ENCODE results near the gene RAD23B.

RAD23B gene

DNA sequence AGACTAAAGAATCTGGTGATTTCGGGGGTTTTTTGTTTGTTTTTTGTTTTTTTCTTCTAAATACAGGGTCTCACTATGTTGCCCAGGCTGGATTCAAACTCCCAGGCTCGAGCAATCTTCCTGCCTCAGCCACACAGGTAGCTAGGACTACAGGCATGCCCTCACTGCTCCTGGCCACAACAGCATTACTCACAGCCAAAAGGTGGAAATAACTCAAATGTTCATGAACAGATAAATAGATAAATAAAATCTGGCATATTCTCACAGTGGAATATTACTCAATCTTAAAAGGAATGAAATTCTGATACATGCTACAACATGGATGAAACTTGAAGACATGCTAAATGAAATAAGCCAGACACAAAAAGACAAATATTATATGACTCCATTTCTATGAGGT lies 19.8 kb upstream of the RAD23B start:
- Histone ChIP-seq H3K4me3 (replicated peaks; ENCODE audit: low read depth, low read length) (no peak overlapping the region), H3K36me3 (ENCODE audit: control insufficient read depth, insufficient read depth, low read length) (no peaks in the 10 kb centered on the region), H3K27me3 (replicated peaks; ENCODE audit: control insufficient read depth, insufficient read depth, low read length) (no peaks in the 10 kb centered on the region)
- DNase-seq (ENCODE audit: extremely low read depth, insufficient read length), result no peak
- TF ChIP-seq, protein P1, sequence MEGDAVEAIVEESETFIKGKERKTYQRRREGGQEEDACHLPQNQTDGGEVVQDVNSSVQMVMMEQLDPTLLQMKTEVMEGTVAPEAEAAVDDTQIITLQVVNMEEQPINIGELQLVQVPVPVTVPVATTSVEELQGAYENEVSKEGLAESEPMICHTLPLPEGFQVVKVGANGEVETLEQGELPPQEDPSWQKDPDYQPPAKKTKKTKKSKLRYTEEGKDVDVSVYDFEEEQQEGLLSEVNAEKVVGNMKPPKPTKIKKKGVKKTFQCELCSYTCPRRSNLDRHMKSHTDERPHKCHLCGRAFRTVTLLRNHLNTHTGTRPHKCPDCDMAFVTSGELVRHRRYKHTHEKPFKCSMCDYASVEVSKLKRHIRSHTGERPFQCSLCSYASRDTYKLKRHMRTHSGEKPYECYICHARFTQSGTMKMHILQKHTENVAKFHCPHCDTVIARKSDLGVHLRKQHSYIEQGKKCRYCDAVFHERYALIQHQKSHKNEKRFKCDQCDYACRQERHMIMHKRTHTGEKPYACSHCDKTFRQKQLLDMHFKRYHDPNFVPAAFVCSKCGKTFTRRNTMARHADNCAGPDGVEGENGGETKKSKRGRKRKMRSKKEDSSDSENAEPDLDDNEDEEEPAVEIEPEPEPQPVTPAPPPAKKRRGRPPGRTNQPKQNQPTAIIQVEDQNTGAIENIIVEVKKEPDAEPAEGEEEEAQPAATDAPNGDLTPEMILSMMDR (IDR thresholded peaks at IDR 0.05; ENCODE audit: insufficient read depth, low read length, poor library complexity, severe bottlenecking), result no peak

GRCh38 chr9:107266624-107267368 lies 16.3 kb upstream of the RAD23B start:
- TF ChIP-seq, protein P1 (IDR thresholded peaks at IDR 0.05; ENCODE audit: insufficient read depth, low read length, poor library complexity, severe bottlenecking), result no peak

DNA sequence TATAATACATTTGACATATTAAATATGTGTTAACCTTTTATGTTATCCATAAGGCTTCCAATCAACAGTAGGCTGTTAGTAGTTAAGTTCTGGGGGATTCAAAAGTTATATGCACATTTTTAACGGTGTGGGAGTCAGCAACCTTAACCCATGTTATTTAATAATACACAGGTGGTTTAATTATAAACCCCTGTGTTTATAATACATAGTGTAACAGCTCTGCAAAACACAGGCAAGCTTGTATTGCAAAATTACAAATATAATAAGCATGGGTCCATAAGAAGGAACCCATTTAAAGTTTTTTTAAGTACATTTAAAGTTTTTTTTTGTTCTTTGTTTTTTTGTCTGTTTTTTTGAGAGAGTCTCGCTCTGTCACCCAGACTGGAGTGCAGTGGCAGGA lies 14.5 kb upstream of the RAD23B start:
- H3K4me3 ChIP-seq (replicated peaks; ENCODE audit: low read depth, low read length), result no peak overlapping the region
- TF ChIP-seq, protein P1 (IDR thresholded peaks at IDR 0.05; ENCODE audit: insufficient read depth, low read length, poor library complexity, severe bottlenecking), result no peak
- H3K27me3 ChIP-seq (replicated peaks; ENCODE audit: control insufficient read depth, insufficient read depth, low read length), result no peaks in the 10 kb centered on the region
- no peak for DNase-seq (ENCODE audit: extremely low read depth, insufficient read length)
- H3K36me3 ChIP-seq (ENCODE audit: control insufficient read depth, insufficient read depth, low read length), result no peaks in the 10 kb centered on the region

More at GRCh38 chr9:107266624-107267368, 16.3 kb upstream of the RAD23B start:
- no peaks in the 10 kb centered on the region for H3K27me3 ChIP-seq (replicated peaks; ENCODE audit: control insufficient read depth, insufficient read depth, low read length)
- no peaks in the 10 kb centered on the region for H3K36me3 ChIP-seq (ENCODE audit: control insufficient read depth, insufficient read depth, low read length)
- H3K4me3 ChIP-seq (replicated peaks; ENCODE audit: low read depth, low read length), result no peak overlapping the region
- no peak for DNase-seq (ENCODE audit: extremely low read depth, insufficient read length)

- TF ChIP-seq, protein P1 (IDR thresholded peaks at IDR 0.05; ENCODE audit: insufficient read depth, low read length, poor library complexity, severe bottlenecking), result no peak
- DNase-seq (ENCODE audit: extremely low read depth, insufficient read length), result no peak
- Histone ChIP-seq H3K27me3 (replicated peaks; ENCODE audit: control insufficient read depth, insufficient read depth, low read length) (no peaks in the 10 kb centered on the region), H3K36me3 (ENCODE audit: control insufficient read depth, insufficient read depth, low read length) (no peaks in the 10 kb centered on the region), H3K4me3 (replicated peaks; ENCODE audit: low read depth, low read length) (no peak overlapping the region)
These were observed 13.8 kb upstream of the RAD23B start for GRCh38 chr9:107269254-107269653.

GRCh38 chr9:107269681-107270080 lies 13.4 kb upstream of the RAD23B start:
- H3K4me3 ChIP-seq (replicated peaks; ENCODE audit: low read depth, low read length), result no peak overlapping the region
- no peak for DNase-seq (ENCODE audit: extremely low read depth, insufficient read length)
- H3K36me3 ChIP-seq (ENCODE audit: control insufficient read depth, insufficient read depth, low read length), result no peaks in the 10 kb centered on the region
- no peaks in the 10 kb centered on the region for H3K27me3 ChIP-seq (replicated peaks; ENCODE audit: control insufficient read depth, insufficient read depth, low read length)
- TF ChIP-seq, protein P1 (IDR thresholded peaks at IDR 0.05; ENCODE audit: insufficient read depth, low read length, poor library complexity, severe bottlenecking), result no peak

Data from GM06990 (cell line).